ENCODE results near the gene CSTPP1. TPM values are rescaled to one million over a fixed set of nuclear protein-coding genes. Genes with fewer than 3 reads are reported as not detected.

CSTPP1 gene
- total RNA-seq, 1 donor from 2014 or later = 31.5 TPM

DNA sequence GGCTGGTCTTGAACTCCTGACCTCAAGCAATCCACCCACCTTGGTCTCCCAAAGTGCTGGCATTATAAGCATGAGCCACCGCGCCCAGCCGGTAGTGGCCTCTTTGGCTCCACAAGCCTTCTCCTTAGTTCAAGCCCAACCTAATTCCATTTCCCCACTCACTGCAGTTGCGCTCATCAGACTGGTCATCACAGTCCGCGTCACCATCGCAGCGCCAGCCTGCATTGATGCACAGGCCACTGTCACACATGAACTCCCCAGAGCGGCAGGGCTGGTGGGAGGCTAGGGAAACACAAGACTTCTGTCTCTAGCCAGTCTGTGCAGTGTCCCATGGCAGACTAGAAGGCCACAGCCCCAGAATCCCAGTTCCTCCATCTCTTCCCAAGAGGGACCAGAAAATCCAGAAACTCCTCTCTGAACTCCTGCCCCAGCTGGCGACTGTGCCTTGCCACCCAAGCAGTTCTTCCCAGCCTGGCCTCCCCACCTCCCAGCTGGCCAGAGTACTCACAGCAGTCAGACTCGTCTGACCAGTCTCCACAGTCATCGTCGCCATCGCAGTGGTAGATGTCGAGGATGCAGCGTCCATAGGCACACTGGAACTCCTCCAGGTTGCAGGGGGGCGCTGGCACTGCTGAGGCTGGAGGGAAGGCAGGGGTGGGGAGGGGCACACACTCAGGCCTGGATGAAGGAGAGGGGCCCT lies 38.0 kb upstream of the CSTPP1 start:
- peaks cover 2% of the 10 kb centered on the region for H3K36me3 ChIP-seq (ENCODE audit: control insufficient read depth, insufficient read depth, low read length)
- no peak overlapping the region for H3K4me3 ChIP-seq (ENCODE audit: low read depth, low read length)
- no peak for DNase-seq (ENCODE audit: low read depth)
- no peaks in the 10 kb centered on the region for H3K27me3 ChIP-seq (ENCODE audit: control insufficient read depth, insufficient read depth, low read length)
- TF ChIP-seq, protein P1, sequence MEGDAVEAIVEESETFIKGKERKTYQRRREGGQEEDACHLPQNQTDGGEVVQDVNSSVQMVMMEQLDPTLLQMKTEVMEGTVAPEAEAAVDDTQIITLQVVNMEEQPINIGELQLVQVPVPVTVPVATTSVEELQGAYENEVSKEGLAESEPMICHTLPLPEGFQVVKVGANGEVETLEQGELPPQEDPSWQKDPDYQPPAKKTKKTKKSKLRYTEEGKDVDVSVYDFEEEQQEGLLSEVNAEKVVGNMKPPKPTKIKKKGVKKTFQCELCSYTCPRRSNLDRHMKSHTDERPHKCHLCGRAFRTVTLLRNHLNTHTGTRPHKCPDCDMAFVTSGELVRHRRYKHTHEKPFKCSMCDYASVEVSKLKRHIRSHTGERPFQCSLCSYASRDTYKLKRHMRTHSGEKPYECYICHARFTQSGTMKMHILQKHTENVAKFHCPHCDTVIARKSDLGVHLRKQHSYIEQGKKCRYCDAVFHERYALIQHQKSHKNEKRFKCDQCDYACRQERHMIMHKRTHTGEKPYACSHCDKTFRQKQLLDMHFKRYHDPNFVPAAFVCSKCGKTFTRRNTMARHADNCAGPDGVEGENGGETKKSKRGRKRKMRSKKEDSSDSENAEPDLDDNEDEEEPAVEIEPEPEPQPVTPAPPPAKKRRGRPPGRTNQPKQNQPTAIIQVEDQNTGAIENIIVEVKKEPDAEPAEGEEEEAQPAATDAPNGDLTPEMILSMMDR (IDR thresholded peaks at IDR 0.05; ENCODE audit: insufficient read depth, low read length, poor library complexity, severe bottlenecking) = no peak

DNA sequence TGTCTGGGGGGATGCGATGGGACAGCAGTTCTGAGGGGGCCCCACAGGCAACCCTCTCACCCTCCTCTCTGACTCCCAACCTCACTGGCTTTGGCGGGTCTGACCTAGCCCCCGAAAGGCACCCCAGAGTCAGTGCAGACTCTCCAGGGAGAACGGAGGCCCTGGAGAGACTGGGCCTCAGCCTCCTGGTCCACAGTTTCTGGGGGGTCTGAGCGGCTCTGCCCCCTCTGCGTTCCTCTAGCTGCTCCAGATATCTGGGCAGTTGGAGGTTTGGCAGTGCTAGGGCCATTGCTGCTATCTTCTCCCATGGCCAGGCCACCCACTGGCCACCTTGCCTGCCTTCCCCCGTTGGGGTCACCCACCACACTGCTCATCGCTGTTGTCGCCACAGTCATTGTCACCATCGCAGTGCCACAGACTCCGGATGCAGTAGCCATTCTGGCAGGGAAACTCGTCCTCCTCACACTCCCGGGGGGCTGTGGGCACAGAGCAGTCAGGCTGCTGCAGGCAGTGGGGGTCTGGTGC lies 37.0 kb upstream of the CSTPP1 start:
- no peak overlapping the region for H3K4me3 ChIP-seq (ENCODE audit: low read depth, low read length)
- H3K27me3 ChIP-seq (ENCODE audit: control insufficient read depth, insufficient read depth, low read length) = no peaks in the 10 kb centered on the region
- TF ChIP-seq, protein P1 (IDR thresholded peaks at IDR 0.05; ENCODE audit: insufficient read depth, low read length, poor library complexity, severe bottlenecking) = no peak
- no peak for DNase-seq (ENCODE audit: low read depth)
- peaks cover 2% of the 10 kb centered on the region for H3K36me3 ChIP-seq (ENCODE audit: control insufficient read depth, insufficient read depth, low read length)

DNA sequence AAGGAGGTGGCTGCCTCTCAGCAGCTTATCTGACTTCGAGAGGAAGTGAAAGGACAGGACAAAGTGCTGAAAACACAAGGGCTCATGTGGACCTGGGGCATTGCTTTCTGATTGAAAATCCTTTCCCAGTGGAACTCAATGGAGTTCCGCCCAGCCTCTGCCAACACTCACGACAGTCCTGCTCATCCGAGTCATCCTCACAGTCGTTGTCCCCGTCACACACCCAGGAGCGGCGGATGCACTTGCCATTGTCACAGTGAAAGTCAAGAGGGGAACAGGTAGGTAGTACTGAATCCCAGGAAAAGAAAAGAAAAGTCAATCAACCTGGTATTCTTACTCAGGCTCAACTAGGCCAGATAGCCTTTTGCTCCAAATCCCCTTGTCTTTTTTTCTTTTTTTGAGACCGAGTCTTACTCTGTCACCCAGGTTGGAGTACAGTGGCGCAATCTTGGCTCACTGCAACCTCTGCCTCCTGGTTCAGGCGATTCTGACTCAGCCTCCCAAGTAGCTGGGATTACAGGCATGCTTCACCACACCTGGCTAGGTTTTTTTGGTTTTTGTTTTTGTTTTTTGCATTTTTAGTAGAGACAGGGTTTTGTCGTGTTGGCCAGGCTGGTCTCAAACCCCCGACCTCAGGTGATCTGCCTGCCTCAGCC lies 36.3 kb upstream of the CSTPP1 start:
- H3K36me3 ChIP-seq (ENCODE audit: control insufficient read depth, insufficient read depth, low read length) = peaks cover 2% of the 10 kb centered on the region
- DNase-seq (ENCODE audit: low read depth) = no peak
- H3K4me3 ChIP-seq (ENCODE audit: low read depth, low read length) = no peak overlapping the region
- no peaks in the 10 kb centered on the region for H3K27me3 ChIP-seq (ENCODE audit: control insufficient read depth, insufficient read depth, low read length)
- TF ChIP-seq, protein P1 (IDR thresholded peaks at IDR 0.05; ENCODE audit: insufficient read depth, low read length, poor library complexity, severe bottlenecking) = no peak

DNA sequence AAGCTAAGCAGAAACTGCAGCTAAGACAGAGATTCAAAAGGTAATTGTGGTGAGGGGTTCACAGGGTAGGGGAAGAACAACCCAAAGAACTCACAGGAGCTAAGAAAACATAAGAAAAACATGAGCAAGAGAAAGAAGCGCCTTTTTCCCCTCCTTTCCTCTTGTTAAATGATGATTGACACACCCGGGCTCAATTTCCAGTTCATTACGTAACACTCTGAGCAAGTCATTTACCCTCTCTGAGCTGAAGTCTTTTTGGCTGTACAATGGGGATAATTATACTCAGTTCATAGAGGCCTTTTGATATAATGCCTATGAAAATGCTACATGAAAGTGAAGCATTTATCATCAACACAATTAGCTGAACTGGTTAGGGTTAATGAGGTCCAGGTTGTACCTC lies 35.4 kb upstream of the CSTPP1 start:
- no peak for DNase-seq (ENCODE audit: low read depth)
- H3K4me3 ChIP-seq (ENCODE audit: low read depth, low read length) = no peak overlapping the region
- peaks cover 2% of the 10 kb centered on the region for H3K36me3 ChIP-seq (ENCODE audit: control insufficient read depth, insufficient read depth, low read length)
- no peaks in the 10 kb centered on the region for H3K27me3 ChIP-seq (ENCODE audit: control insufficient read depth, insufficient read depth, low read length)
- TF ChIP-seq, protein P1 (IDR thresholded peaks at IDR 0.05; ENCODE audit: insufficient read depth, low read length, poor library complexity, severe bottlenecking) = no peak

DNA sequence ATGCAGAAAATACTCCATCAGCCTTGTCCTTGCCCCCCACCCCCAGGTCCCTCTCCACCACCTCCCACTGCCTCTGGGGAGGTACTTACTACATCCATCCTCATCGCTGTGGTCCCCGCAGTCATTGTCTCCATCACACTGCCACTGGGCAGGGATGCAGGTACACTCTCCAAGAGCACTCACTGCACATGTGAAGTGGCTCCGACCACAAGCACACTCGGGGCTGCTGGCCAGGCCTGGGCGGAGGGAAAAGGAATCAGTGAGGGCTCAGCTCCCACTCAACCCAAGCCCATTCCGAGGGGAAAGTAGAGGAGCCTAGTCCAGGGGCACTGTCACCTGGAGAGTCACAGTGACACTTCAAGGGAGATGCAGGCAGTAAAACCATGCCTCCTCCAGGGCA lies 33.9 kb upstream of the CSTPP1 start:
- no peak for DNase-seq (ENCODE audit: low read depth)
- H3K36me3 ChIP-seq (ENCODE audit: control insufficient read depth, insufficient read depth, low read length) = peaks cover 2% of the 10 kb centered on the region
- TF ChIP-seq, protein P1 (IDR thresholded peaks at IDR 0.05; ENCODE audit: insufficient read depth, low read length, poor library complexity, severe bottlenecking) = no peak
- no peaks in the 10 kb centered on the region for H3K27me3 ChIP-seq (ENCODE audit: control insufficient read depth, insufficient read depth, low read length)
- H3K4me3 ChIP-seq (ENCODE audit: low read depth, low read length) = no peak overlapping the region

All from kidney epithelial cell (primary cell).